NCI-H524 (cell line): ENCODE data around the gene ZSCAN16.

Experiments
- DNase-seq, 2 experiments: peaks; one replicate each; lab custom pipeline; 2025; lab: John Stamatoyannopoulos, UW

Gene ZSCAN16

GRCh38 chr6:28172006-28172405 lies 47.6 kb downstream of the ZSCAN16 start:
- DNase-seq, result no peak

GRCh38 chr6:28176373-28176772 lies 52.0 kb downstream of the ZSCAN16 start:
- DNase-seq, result no peak
